ENCODE measurements around the gene LRP5.

LRP5 gene

GRCh38 chr11:68372625-68373024 lies 60.2 kb downstream of the LRP5 start:
- no peak for DNase-seq

- DNase-seq: no peak
Measured at GRCh38 chr11:68373189-68373814, 60.9 kb downstream of the LRP5 start.

- DNase-seq: no peak
Measured at GRCh38 chr11:68373815-68374501, 61.6 kb downstream of the LRP5 start.

GRCh38 chr11:68374531-68374930 lies 62.1 kb downstream of the LRP5 start:
- no peak for DNase-seq

GRCh38 chr11:68375337-68375736 lies 62.9 kb downstream of the LRP5 start:
- no peak for DNase-seq

GRCh38 chr11:68375766-68376165 lies 63.4 kb downstream of the LRP5 start:
- no peak for DNase-seq

GRCh38 chr11:68377389-68377795 lies 65.0 kb downstream of the LRP5 start:
- DNase-seq: no peak

GRCh38 chr11:68379206-68379605 lies 66.8 kb downstream of the LRP5 start:
- no peak for DNase-seq

GRCh38 chr11:68380786-68381622 lies 68.6 kb downstream of the LRP5 start:
- DNase-seq: no peak

GRCh38 chr11:68381716-68382115 lies 69.3 kb downstream of the LRP5 start:
- DNase-seq: no peak

- DNase-seq: no peak
Measured at GRCh38 chr11:68382358-68382998, 70.1 kb downstream of the LRP5 start.

- DNase-seq: peak; percentile 43 to 67
Measured at GRCh38 chr11:68383976-68384501, 71.6 kb downstream of the LRP5 start.

GRCh38 chr11:68384530-68385081 lies 72.2 kb downstream of the LRP5 start:
- no peak for DNase-seq

GRCh38 chr11:68385128-68385527 lies 72.7 kb downstream of the LRP5 start:
- no peak for DNase-seq

GRCh38 chr11:68386331-68386978 lies 74.1 kb downstream of the LRP5 start:
- no peak for DNase-seq

GRCh38 chr11:68387840-68388239 lies 75.4 kb downstream of the LRP5 start:
- no peak for DNase-seq

GRCh38 chr11:68388595-68389198 lies 76.3 kb downstream of the LRP5 start:
- DNase-seq: no peak

- DNase-seq: no peak
Measured at GRCh38 chr11:68390315-68390714, 77.9 kb downstream of the LRP5 start.

- DNase-seq: no peak
Measured at GRCh38 chr11:68392822-68393221, 80.4 kb downstream of the LRP5 start.

- no peak for DNase-seq
Measured at GRCh38 chr11:68396516-68396915, 84.1 kb downstream of the LRP5 start.

GRCh38 chr11:68397256-68397655 lies 84.9 kb downstream of the LRP5 start:
- DNase-seq: no peak

Data from activated CD4-positive, alpha-beta T cell treated with anti-CD3 and anti-CD28 coated beads for 4 hours (primary cell).